ENCODE data around the gene PLXNC1. TPM values are rescaled to one million over a fixed set of nuclear protein-coding genes. Genes with fewer than 3 reads are reported as not detected.

Gene PLXNC1
- polyA plus RNA-seq, 1 of the 3 experiments (the other 2 are of a cell fraction) = 0.23 TPM

DNA sequence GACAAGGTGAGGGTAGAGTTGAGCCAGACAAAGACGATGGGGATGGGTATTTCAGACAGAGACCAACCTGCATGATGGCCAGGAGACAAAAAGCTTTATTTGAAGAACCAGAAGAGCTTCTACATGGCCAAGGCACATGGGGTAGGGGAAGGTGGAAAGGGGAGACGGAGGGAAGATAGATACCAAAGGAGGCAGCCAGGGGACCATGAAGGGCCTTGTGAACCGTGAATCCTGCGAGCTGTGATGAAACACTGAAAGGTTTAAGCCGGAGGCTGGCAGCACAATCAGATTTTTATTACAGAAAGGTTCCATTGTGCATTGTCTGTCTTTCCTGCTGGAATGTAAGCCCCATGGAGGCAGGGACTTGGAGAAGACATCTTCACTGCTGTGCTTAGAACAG is 72.4 kb downstream of the PLXNC1 start:
- Histone ChIP-seq H3K9ac (no peak overlapping the region), H3K9me2 (no peaks in the 10 kb centered on the region), H4K20me1 (ENCODE audit: insufficient read depth) (no peaks in the 10 kb centered on the region), H3K27me3 (ENCODE audit: insufficient read depth) (no peaks in the 10 kb centered on the region; the same call in 1 of the 2 replicates), H2AFZ (ENCODE audit: low read depth) (no peak overlapping the region), H3F3A (replicated peaks; ENCODE audit: insufficient read depth) (no peaks in the 10 kb centered on the region), H3K79me2 (ENCODE audit: insufficient read depth) (no peaks in the 10 kb centered on the region), H3K9me3 (no peaks in the 10 kb centered on the region), H3K36me3 (replicated peaks in 1 of 2; ENCODE audit: control insufficient read depth in 1 of 2, insufficient read depth in 2 of 2, low read length in 1 of 2) (no peaks in the 10 kb centered on the region), H3K4me1 (ENCODE audit: control insufficient read depth in 1 of 2, insufficient read depth in 2 of 2, low read depth in 1 of 2, low read length in 1 of 2) (peaks cover 0 to 8% of the 10 kb centered on the region in 2 experiments; a peak in 2 of 4 replicates), H3K27ac (ENCODE audit: low read depth in 2 of 2, low read length in 1 of 2) (no peak overlapping the region), H3K4me3 (ENCODE audit: low read depth in 2 of 2, low read length in 1 of 2) (no peak overlapping the region), H3K4me2 (no peak overlapping the region)
- no peak for DNase-seq
- ChIA-PET CTCF (interaction anchor here (1.2 to 1.7 kb wide), 3 partner anchors 10 to 718 kb away, joined by 3 to 5 read pairs (median 3); no protein-coding TSS in a partner anchor), POLR2A (no interaction called here)
- 29% methylated on average over 5 of the region's 5 CpGs for WGBS (ENCODE audit: low lambda C conversion rate)
- TF ChIP-seq NFIC (IDR thresholded peaks at IDR 0.05; ENCODE audit: borderline replicate concordance) = no peak
- TF ChIP-seq GATA2 (CRISPR knock-in tag; IDR thresholded peaks at IDR 0.05) = no peak
- TF ChIP-seq FOXJ3 (CRISPR knock-in tag; IDR thresholded peaks at IDR 0.05) = no peak
- TF ChIP-seq, protein P1, sequence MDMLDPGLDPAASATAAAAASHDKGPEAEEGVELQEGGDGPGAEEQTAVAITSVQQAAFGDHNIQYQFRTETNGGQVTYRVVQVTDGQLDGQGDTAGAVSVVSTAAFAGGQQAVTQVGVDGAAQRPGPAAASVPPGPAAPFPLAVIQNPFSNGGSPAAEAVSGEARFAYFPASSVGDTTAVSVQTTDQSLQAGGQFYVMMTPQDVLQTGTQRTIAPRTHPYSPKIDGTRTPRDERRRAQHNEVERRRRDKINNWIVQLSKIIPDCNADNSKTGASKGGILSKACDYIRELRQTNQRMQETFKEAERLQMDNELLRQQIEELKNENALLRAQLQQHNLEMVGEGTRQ (IDR thresholded peaks at IDR 0.05; ENCODE audit: borderline replicate concordance, low read depth, low read length) = no peak
- no peak for TF ChIP-seq EP300 (IDR thresholded peaks at IDR 0.05; ENCODE audit: borderline replicate concordance in 1 of 2, low read depth in 1 of 2, low read length in 1 of 2)

DNA sequence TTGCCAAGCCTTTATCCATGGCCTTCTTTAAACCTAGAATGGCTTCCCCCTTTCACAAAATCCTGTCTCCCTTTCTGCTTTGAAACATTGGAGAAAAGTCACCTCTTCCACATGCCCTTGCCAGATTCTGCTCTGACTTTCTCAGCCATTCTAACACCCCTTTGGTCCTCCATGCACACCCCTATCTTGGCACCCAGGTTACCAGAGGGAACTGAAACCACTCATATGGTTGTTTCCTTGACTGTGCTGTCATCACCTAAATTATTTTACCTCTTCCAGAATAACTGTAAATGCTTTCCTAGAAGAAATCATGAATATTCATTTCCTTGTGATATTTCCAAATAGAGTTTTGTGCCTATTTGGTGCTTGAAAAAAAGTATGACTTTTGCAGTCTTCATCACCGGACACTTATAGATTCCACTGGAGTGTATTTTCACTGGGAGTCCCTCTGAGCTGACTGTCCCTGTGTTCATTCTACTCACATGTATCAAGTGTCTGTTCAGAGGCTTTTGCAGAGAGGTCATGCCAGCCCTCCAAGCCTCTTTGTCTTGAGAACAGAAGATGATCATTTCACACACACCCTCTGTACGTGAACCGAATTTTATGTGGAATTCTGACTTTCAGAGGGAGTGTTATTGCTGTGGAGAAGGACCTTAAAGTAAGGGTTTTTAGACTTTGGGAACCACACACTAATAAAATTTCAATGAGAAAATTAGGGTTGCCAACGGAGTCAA is 74.1 kb downstream of the PLXNC1 start:
- WGBS (ENCODE audit: low lambda C conversion rate) = 66% methylated on average over 4 of the region's 4 CpGs
- no peak for TF ChIP-seq RXRA (IDR thresholded peaks at IDR 0.05; ENCODE audit: borderline replicate concordance, low read depth)
- Histone ChIP-seq H3K79me2 (ENCODE audit: insufficient read depth) (no peaks in the 10 kb centered on the region), H3K4me3 (ENCODE audit: low read depth in 2 of 2, low read length in 1 of 2) (no peak overlapping the region), H3K9me3 (no peaks in the 10 kb centered on the region), H3K4me2 (no peak overlapping the region), H4K20me1 (ENCODE audit: insufficient read depth) (no peaks in the 10 kb centered on the region), H3F3A (replicated peaks; ENCODE audit: insufficient read depth) (no peaks in the 10 kb centered on the region), H3K27ac (ENCODE audit: low read depth in 2 of 2, low read length in 1 of 2) (no peak overlapping the region), H3K27me3 (ENCODE audit: insufficient read depth) (no peaks in the 10 kb centered on the region; the same call in 1 of the 2 replicates), H2AFZ (ENCODE audit: low read depth) (no peak overlapping the region), H3K4me1 (ENCODE audit: control insufficient read depth in 1 of 2, insufficient read depth in 2 of 2, low read depth in 1 of 2, low read length in 1 of 2) (peaks cover 0 to 16% of the 10 kb centered on the region in 2 experiments; a peak in 2 of 4 replicates), H3K9me2 (no peaks in the 10 kb centered on the region), H3K36me3 (replicated peaks in 1 of 2; ENCODE audit: control insufficient read depth in 1 of 2, insufficient read depth in 2 of 2, low read length in 1 of 2) (no peaks in the 10 kb centered on the region), H3K9ac (no peak overlapping the region)
- POLR2A ChIA-PET = no interaction called here
- CTCF ChIA-PET = interaction anchor here (0.9 to 1.0 kb wide), 2 partner anchors 120 to 211 kb away, joined by 3 to 4 read pairs; no protein-coding TSS in a partner anchor
- no peak for DNase-seq

DNA sequence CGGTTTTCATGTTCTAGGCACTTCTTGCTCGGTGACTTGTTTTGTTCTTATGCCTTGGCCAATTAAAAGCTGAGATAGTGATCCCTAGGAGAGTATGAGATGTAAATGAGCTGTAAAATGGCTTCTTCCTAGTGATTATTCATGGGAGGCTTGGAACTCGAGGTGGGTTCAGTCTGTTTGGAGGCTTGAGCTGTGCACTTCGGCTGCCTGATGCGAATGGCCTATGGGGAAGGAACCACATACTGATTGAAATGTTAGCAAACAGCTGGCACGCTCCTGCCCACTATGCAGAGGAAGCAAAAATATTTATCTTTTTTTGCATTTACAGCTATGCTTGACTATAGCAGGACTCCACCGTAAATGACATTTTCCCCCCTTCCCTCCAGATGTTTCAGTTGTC is 75.5 kb downstream of the PLXNC1 start:
- Histone ChIP-seq H3F3A (replicated peaks; ENCODE audit: insufficient read depth) (no peaks in the 10 kb centered on the region), H3K36me3 (replicated peaks in 1 of 2; ENCODE audit: control insufficient read depth in 1 of 2, insufficient read depth in 2 of 2, low read length in 1 of 2) (no peaks in the 10 kb centered on the region), H4K20me1 (ENCODE audit: insufficient read depth) (no peaks in the 10 kb centered on the region), H2AFZ (ENCODE audit: low read depth) (no peak overlapping the region), H3K4me1 (ENCODE audit: control insufficient read depth in 1 of 2, insufficient read depth in 2 of 2, low read depth in 1 of 2, low read length in 1 of 2) (peaks cover 0 to 16% of the 10 kb centered on the region in 2 experiments; a peak in 2 of 4 replicates), H3K4me2 (no peak overlapping the region), H3K27ac (ENCODE audit: low read depth in 2 of 2, low read length in 1 of 2) (no peak overlapping the region), H3K27me3 (ENCODE audit: insufficient read depth) (no peaks in the 10 kb centered on the region; the same call in 1 of the 2 replicates), H3K9ac (no peak overlapping the region), H3K79me2 (ENCODE audit: insufficient read depth) (no peaks in the 10 kb centered on the region), H3K9me3 (no peaks in the 10 kb centered on the region), H3K4me3 (ENCODE audit: low read depth in 2 of 2, low read length in 1 of 2) (no peak overlapping the region), H3K9me2 (no peaks in the 10 kb centered on the region)
- WGBS (ENCODE audit: low lambda C conversion rate) = 59% methylated on average over 7 of the region's 7 CpGs
- CTCF ChIA-PET = interaction anchor here (1.0 kb wide), 1 partner anchor 122 kb away, joined by 3 read pairs; no protein-coding TSS in a partner anchor
- no peak for TF ChIP-seq TEAD4 (IDR thresholded peaks at IDR 0.05; ENCODE audit: borderline replicate concordance, insufficient read depth)
- no peak for DNase-seq
- POLR2A ChIA-PET = no interaction called here

All from SK-N-SH (cell line).